Fibroblast of pulmonary artery (primary cell): ENCODE data around the gene BAIAP2.

Source experiments
- DNase-seq: peaks from one replicate; pipeline ENCODE4 v3.0.0-alpha.2; 2010; ENCODE audit warnings: low read depth
- H3K4me3 ChIP-seq: replicated peaks from 2 replicates; pipeline ENCODE4 v1.5.1; 2011; ENCODE audit warnings: low read depth, mild to moderate bottlenecking, control low read depth, low read length, moderate library complexity
- TF ChIP-seq, protein P1 (sequence below): IDR thresholded peaks from 2 replicates; pipeline ENCODE4 v1.5.1; 2011; ENCODE audit warnings: mild to moderate bottlenecking, control low read depth, low read length, inconsistent platforms; ENCODE audit errors: missing control alignments

Gene BAIAP2

DNA sequence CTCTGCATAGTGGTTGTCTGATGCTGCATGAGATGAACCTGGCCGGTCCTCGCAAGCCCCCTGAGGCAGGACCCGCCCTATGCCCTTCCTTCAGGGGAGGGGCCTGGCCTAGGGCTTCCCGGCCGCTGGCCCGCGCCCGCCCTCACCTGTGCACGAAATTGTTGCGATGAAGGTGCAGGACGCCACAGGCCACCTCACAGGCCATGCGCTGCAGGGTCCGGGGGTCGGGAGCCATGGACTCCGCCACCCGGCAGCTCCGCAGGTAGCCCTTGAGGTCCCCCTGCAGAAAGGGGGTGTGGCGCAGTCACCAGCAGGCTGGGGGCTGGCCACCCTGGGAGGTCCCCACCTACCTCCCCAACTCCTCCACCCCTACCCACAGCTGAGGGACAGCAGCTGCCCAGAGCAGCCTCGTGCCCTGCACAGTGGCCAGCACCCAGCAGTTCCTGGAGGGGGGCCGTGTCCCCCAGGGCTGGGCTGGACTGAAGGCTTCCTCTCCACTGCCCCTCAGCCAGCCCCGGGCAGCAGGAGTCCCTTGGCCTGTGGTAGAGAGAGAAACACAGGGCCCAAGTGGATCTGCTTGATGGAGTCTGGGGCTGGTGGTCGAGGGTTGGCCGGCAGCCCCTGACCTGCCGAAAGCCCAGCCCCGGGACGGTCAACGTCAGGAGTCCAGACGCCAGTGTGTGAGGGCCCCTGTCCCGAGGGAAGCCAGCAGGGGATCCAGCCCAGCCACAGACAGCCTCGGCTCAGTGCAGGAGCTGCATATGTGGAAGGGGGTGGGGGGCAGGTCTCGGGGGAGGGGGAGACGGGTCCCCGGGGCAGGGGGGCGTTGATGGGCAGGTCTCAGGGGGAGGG, 91.6 kb downstream of the BAIAP2 start:
- TF ChIP-seq, protein P1, sequence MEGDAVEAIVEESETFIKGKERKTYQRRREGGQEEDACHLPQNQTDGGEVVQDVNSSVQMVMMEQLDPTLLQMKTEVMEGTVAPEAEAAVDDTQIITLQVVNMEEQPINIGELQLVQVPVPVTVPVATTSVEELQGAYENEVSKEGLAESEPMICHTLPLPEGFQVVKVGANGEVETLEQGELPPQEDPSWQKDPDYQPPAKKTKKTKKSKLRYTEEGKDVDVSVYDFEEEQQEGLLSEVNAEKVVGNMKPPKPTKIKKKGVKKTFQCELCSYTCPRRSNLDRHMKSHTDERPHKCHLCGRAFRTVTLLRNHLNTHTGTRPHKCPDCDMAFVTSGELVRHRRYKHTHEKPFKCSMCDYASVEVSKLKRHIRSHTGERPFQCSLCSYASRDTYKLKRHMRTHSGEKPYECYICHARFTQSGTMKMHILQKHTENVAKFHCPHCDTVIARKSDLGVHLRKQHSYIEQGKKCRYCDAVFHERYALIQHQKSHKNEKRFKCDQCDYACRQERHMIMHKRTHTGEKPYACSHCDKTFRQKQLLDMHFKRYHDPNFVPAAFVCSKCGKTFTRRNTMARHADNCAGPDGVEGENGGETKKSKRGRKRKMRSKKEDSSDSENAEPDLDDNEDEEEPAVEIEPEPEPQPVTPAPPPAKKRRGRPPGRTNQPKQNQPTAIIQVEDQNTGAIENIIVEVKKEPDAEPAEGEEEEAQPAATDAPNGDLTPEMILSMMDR = no peak
- DNase-seq = no peak
- H3K4me3 ChIP-seq = no peak overlapping the region

DNA sequence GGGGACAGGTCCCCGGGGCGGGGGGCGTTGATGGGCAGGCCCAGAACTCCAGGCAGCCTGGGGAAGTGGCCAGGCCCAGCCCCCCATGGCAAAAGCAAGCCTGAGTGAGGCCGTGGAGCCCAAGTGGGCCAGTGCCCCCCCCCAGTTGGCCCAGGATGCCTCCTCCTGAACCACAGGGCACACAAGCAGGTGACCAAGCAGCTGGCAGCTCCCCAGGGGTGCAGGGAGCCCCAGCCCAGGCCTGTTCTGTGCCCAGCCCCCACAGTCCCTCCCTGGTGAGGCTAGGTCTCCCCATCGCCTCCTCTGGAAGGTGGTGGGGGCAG, 92.1 kb downstream of the BAIAP2 start:
- TF ChIP-seq, protein P1 = no peak
- H3K4me3 ChIP-seq = no peak overlapping the region
- DNase-seq = no peak

DNA sequence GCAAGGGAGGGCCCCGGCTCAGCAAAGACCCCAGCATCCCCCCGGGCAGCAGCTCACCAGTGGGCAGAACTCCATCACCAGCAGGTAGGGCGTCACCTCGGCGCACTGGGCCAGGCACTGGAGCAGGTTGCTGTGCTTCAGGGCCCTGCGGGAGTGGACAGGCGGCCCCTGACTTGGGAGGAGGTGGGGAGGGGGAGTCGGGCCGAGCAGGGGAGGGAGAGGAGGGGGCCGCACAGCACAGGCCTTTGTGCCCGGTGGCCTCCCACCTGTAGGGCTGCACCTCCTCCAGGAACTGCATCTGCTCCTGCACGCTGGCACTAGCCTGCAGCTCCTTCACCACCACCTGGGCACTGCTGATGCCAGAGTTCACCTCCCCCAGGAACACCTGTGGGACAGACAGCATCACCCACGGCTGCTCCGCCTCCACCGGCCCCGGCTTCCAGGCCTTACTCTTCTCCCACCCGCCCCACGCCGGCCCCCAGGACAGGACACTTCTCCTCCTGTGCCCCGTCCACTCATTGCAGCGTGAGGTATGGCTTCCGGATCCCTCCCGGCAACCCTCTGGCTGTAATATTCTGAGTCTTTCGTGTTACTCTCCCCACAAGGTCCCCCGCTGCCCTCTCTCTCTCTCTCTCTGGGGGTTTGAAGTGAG, 92.7 kb downstream of the BAIAP2 start:
- no peak for DNase-seq
- no peak overlapping the region for H3K4me3 ChIP-seq
- TF ChIP-seq, protein P1 = no peak

DNA sequence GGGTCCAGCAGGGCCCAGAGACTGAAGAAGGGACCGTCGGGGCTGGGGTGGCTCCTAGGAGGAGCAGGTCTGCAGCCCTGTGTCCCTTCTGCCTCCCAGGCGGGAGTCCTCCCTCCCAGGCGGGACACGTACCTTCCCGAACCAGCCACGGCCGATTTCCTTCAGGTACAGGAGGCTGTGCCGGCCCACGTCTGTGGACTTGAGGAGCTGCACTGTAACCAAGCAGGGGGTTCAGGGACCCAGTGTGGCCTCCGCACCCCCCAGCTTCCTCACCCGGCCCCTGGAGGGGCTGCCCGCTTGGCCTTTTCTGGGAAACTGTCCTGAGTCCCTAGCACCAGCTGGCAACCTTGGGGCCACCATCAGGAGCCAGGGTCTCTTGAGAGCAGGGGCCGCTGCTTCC, 93.4 kb downstream of the BAIAP2 start:
- TF ChIP-seq, protein P1 = no peak
- no peak overlapping the region for H3K4me3 ChIP-seq
- DNase-seq = no peak

DNA sequence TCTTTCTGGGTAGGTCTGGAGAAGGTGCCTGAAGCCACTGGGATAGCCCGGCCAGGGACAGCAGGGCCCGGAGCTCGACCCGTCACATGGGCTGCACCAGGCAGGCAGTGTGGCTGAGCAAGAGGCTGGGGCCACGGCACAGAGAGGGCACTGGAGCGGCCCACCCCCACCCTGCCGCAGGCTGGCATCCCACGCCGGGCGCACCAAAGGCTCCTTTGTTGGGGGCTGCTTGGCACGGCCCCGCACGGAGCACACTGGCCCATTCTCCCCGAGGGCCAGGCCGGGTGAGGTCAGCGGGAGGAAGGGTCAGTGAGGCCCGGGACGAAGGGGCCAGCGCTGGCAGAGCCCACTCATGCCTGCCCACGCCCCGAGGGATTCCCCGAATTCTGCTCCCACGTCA, 93.8 kb downstream of the BAIAP2 start:
- H3K4me3 ChIP-seq = no peak overlapping the region
- TF ChIP-seq, protein P1 = no peak
- no peak for DNase-seq

DNA sequence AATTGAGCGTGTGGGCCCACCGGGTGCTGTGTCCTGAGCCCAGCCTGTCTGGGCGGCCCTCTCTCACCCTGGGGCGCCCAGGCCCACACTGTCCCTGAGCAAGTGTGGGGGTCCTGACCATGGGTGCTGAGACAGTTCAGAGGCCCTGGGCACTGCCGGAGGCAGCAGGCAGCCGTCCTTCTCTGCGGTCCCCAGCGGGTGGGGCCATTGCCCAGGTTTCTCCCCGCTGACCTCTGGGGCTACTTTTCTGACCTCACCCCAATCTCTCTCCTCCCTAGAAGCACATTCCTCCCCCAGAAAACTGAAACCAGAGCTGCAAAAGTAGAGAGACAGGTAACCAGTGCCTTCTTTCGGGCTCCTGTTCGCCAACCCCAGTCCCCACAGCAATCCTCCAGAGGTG, 94.3 kb downstream of the BAIAP2 start:
- DNase-seq = no peak
- TF ChIP-seq, protein P1 = no peak
- no peak overlapping the region for H3K4me3 ChIP-seq
